K562 (cell line): ENCODE measurements around the gene MCCD1. TPM values are rescaled to one million over a fixed set of nuclear protein-coding genes. Genes with fewer than 3 reads are reported as not detected.

Experiments
- ELF1 ChIP-seq: fragments of 200-800 bp; sonication (Bioruptor generic); IDR thresholded peaks from 2 replicates; pipeline ENCODE4 v1.6.1; 2016; ENCODE audit warnings: missing genetic modification characterization, missing compliant biosample characterization
- FOXJ3 ChIP-seq: sonication (generic); formaldehyde crosslinking; IDR thresholded peaks from 2 replicates; pipeline ENCODE4 v1.4.0; 2020; ENCODE audit warnings: mild to moderate bottlenecking, missing genetic modification reagents
- HDAC2 ChIP-seq: fragments of 450-650 bp; IDR thresholded peaks from 2 replicates; pipeline ENCODE4 v1.6.1; 2016; ENCODE audit warnings: mild to moderate bottlenecking
- HOXB6 ChIP-seq: fragments of 250-450 bp; sonication (Bioruptor Pico); IDR thresholded peaks from 2 replicates; pipeline ENCODE4 v1.5.1; 2022; ENCODE audit warnings: mild to moderate bottlenecking, borderline replicate concordance
- KDM2B ChIP-seq: fragments of 250-450 bp; sonication (Bioruptor Pico); IDR thresholded peaks from 2 replicates; pipeline ENCODE4 v1.8.0; 2021; ENCODE audit warnings: mild to moderate bottlenecking, moderate library complexity
- L3MBTL2 ChIP-seq: fragments of 450-650 bp; IDR thresholded peaks from 2 replicates; pipeline ENCODE4 v1.6.1; 2016; ENCODE audit warnings: mild to moderate bottlenecking, moderate library complexity
- LCOR ChIP-seq: sonication (generic); formaldehyde crosslinking; IDR thresholded peaks from 2 replicates; pipeline ENCODE4 v1.8.0; 2022; ENCODE audit warnings: mild to moderate bottlenecking, missing genetic modification reagents
- MTA1 ChIP-seq: fragments of 450-650 bp; IDR thresholded peaks from 2 replicates; pipeline ENCODE4 v1.6.1; 2017; ENCODE audit warnings: borderline replicate concordance
- MYC ChIP-seq, 2 experiments: fragments of 250-450 bp in 1 of 2; sonication (Bioruptor Pico) in 1 of 2; IDR thresholded peaks; 2 replicates each; pipeline versions ENCODE4 v1.5.1 to v1.6.1; 2012 to 2021; ENCODE audit warnings: low read depth in 2 of 2, borderline replicate concordance in 1 of 2, improper control_type of control experiment in 1 of 2, low read length in 1 of 2, mild to moderate bottlenecking in 1 of 2, moderate library complexity in 1 of 2
- PHB2 ChIP-seq: fragments of 450-650 bp; IDR thresholded peaks from 2 replicates; pipeline ENCODE4 v1.6.1; 2017; ENCODE audit warnings: low read depth
- RFX5 ChIP-seq: IDR thresholded peaks from 2 replicates; pipeline ENCODE4 v1.6.1; 2011; ENCODE audit warnings: low read depth, mild to moderate bottlenecking, improper control_type of control experiment, low read length
- RUNX1 ChIP-seq: sonication (generic); IDR thresholded peaks from 2 replicates; pipeline ENCODE4 v1.6.1; 2016; ENCODE audit warnings: antibody characterized with exemption, low read depth
- TRIM28 ChIP-seq: fragments of 450-650 bp; IDR thresholded peaks from 2 replicates; pipeline ENCODE4 v1.6.1; 2017
- WHSC1 ChIP-seq: IDR thresholded peaks from one replicate; pipeline ENCODE4 v1.6.1; 2012; ENCODE audit warnings: low read length, control low read depth, inconsistent platforms
- ZFP30 ChIP-seq: fragments of 250-450 bp; sonication (Bioruptor Pico); IDR thresholded peaks from 2 replicates; pipeline ENCODE4 v1.8.0; 2022; ENCODE audit warnings: moderate library complexity, mild to moderate bottlenecking, inconsistent platforms, borderline replicate concordance
- ZNF274 ChIP-seq: IDR thresholded peaks from 2 replicates; pipeline ENCODE4 v1.6.1; 2011; ENCODE audit warnings: low read depth, mild to moderate bottlenecking, low read length, moderate library complexity, borderline replicate concordance
- ZNF354B ChIP-seq: fragments of 250-450 bp; sonication (Bioruptor Pico); IDR thresholded peaks from 2 replicates; pipeline ENCODE4 v1.4.0; 2020
- ZNF561 ChIP-seq: fragments of 450-650 bp; formaldehyde crosslinking; conservative IDR thresholded peaks from 2 replicates; pipeline ENCODE4 v1.4.0; 2020; ENCODE audit warnings: mild to moderate bottlenecking, moderate library complexity
- ZNF655 ChIP-seq: fragments of 250-450 bp; sonication (Bioruptor Pico); IDR thresholded peaks from 2 replicates; pipeline ENCODE4 v1.5.0; 2021
- ZNF785 ChIP-seq: fragments of 250-450 bp; sonication (Bioruptor Pico); IDR thresholded peaks from 2 replicates; pipeline ENCODE4 v1.4.0; 2020; ENCODE audit warnings: mild to moderate bottlenecking
- polyA plus RNA-seq, 8 experiments: library from polyadenylated mRNA; depleted of rRNA in 4 of 8; stranded (reverse) in 5 of 8; unstranded in 3 of 8; fragments of >200 nt; fragmentation: Nextera tagmentation in 2 of 8; fragmentation: Illumina TruSeq in 1 of 8; extraction: Ambion mirVana in 2 of 8; extraction: Trizol in 1 of 8; gene quantifications; 2 replicates each; pipeline versions ENCODE4 v1.2.1 to v1.2.3, GENCODE V29; 2011 to 2014; ENCODE audit warnings: inconsistent platforms in 1 of 8, missing spikeins in 1 of 8
- total RNA-seq, 7 experiments: library from RNA; depleted of rRNA in 6 of 7; stranded (reverse); fragments of >200 nt in 6 of 7; fragmentation: Illumina TruSeq in 2 of 7; extraction: Trizol in 2 of 7; gene quantifications; 2 replicates each; pipeline versions ENCODE4 v1.2.1 to v1.2.3, GENCODE V29; 2011 to 2021; ENCODE audit warnings: low replicate concordance in 1 of 7
- TF ChIP-seq, protein P1 (sequence below): sonication (generic); formaldehyde crosslinking; IDR thresholded peaks from 2 replicates; pipeline ENCODE4 v1.8.0; 2022; ENCODE audit warnings: mild to moderate bottlenecking, missing genetic modification reagents
- TF ChIP-seq, protein P2 (sequence below): fragments of 250-450 bp; sonication (Bioruptor Pico); IDR thresholded peaks from 2 replicates; pipeline ENCODE4 v1.4.0; 2020; ENCODE audit warnings: mild to moderate bottlenecking
- TF ChIP-seq, protein P3 (sequence below): sonication (generic); formaldehyde crosslinking; IDR thresholded peaks from 2 replicates; pipeline ENCODE4 v1.8.0; 2022; ENCODE audit warnings: mild to moderate bottlenecking, missing genetic modification reagents, borderline replicate concordance

The MCCD1 gene
- total and polyA plus RNA-seq, 9 of the 15 experiments (the other 6 are each of a cell fraction or from before 2014, with no cell fraction given) = not detected

DNA sequence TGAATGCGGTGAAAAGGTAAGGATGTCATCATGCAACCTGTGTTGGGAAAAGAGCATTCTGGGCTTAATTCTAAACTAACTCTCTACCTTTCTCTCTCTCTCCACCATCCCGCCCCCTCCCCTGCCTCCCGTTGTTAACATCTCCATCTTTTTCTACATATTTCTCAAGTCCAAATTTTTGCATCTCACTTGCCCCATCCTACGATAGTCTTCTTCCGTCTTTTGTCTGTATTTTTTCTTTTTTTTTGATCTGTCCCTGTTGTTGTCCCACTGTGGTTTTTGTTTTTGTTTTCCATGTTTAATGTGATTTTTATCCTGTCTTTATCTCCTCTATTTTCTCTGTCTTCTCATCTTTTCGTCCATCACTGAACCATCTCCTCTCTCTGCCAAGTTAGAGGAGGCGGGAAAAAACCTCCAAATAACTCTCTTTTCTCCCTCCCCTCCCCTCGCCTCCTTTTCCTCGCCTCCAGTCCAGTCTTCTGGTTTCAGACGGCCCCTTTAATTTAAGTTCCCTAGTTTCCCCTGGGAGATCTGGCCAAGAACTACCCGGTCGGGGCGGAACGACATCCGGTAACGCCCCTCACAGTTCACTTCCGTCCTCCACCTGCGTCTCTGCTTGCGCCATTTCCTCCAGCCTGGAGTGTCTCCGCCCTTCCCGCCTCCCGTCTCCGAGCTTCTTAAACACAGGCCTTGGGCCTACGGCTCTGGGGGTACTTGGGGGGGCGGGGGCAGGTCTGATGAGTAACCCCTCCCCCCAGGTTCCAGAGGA lies 18.4 kb downstream of the MCCD1 start, which contains the start of gene NFKBIL1 (continued):
- TF ChIP-seq MYC (IDR thresholded peaks at IDR 0.05; ENCODE audit: low read depth, low read length) = peak; percentile 93
- TF ChIP-seq MYC (CRISPR knock-in tag; IDR thresholded peaks at IDR 0.05; ENCODE audit: borderline replicate concordance, low read depth) = no peak
- no peak for TF ChIP-seq HOXB6
- peak; percentile 86 for TF ChIP-seq PHB2
- no peak for TF ChIP-seq ZFP30 (CRISPR knock-in tag)
- TF ChIP-seq, protein P1, sequence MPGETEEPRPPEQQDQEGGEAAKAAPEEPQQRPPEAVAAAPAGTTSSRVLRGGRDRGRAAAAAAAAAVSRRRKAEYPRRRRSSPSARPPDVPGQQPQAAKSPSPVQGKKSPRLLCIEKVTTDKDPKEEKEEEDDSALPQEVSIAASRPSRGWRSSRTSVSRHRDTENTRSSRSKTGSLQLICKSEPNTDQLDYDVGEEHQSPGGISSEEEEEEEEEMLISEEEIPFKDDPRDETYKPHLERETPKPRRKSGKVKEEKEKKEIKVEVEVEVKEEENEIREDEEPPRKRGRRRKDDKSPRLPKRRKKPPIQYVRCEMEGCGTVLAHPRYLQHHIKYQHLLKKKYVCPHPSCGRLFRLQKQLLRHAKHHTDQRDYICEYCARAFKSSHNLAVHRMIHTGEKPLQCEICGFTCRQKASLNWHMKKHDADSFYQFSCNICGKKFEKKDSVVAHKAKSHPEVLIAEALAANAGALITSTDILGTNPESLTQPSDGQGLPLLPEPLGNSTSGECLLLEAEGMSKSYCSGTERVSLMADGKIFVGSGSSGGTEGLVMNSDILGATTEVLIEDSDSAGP (CRISPR knock-in tag) = peak; percentile 89
- TF ChIP-seq TRIM28 = no peak; the same call in none of the 2 replicates
- no peak for TF ChIP-seq RUNX1
- peak; percentile 71 for TF ChIP-seq LCOR (CRISPR knock-in tag)
- TF ChIP-seq ZNF785 (CRISPR knock-in tag) = no peak
- TF ChIP-seq ZNF354B = 0 out of 2 replicates have a peak, but pooled peaks have one; percentile 28
- TF ChIP-seq KDM2B (CRISPR knock-in tag) = no peak
- TF ChIP-seq FOXJ3 (CRISPR knock-in tag) = no peak
- no peak for TF ChIP-seq ZNF274
- TF ChIP-seq ZNF655 (CRISPR knock-in tag) = no peak
- TF ChIP-seq, protein P2, sequence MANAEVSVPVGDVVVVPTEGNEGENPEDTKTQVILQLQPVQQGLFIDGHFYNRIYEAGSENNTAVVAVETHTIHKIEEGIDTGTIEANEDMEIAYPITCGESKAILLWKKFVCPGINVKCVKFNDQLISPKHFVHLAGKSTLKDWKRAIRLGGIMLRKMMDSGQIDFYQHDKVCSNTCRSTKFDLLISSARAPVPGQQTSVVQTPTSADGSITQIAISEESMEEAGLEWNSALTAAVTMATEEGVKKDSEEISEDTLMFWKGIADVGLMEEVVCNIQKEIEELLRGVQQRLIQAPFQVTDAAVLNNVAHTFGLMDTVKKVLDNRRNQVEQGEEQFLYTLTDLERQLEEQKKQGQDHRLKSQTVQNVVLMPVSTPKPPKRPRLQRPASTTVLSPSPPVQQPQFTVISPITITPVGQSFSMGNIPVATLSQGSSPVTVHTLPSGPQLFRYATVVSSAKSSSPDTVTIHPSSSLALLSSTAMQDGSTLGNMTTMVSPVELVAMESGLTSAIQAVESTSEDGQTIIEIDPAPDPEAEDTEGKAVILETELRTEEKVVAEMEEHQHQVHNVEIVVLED (CRISPR knock-in tag) = peak; percentile 61
- TF ChIP-seq L3MBTL2 = no peak
- no peak for TF ChIP-seq WHSC1
- TF ChIP-seq, protein P3, sequence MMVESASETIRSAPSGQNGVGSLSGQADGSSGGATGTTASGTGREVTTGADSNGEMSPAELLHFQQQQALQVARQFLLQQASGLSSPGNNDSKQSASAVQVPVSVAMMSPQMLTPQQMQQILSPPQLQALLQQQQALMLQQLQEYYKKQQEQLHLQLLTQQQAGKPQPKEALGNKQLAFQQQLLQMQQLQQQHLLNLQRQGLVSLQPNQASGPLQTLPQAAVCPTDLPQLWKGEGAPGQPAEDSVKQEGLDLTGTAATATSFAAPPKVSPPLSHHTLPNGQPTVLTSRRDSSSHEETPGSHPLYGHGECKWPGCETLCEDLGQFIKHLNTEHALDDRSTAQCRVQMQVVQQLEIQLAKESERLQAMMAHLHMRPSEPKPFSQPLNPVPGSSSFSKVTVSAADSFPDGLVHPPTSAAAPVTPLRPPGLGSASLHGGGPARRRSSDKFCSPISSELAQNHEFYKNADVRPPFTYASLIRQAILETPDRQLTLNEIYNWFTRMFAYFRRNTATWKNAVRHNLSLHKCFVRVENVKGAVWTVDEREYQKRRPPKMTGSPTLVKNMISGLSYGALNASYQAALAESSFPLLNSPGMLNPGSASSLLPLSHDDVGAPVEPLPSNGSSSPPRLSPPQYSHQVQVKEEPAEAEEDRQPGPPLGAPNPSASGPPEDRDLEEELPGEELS (CRISPR knock-in tag) = no peak
- peak; percentile 87 for TF ChIP-seq HDAC2
- TF ChIP-seq ZNF561 (CRISPR knock-in tag) = no peak
- peak; percentile 31; the same call in 1 of the 2 replicates for TF ChIP-seq RFX5
- TF ChIP-seq ELF1 = peak; percentile 96
- TF ChIP-seq MTA1 = 0 out of 2 replicates have a peak, but pooled peaks have one; percentile 39
